NCI-H748 treated with DMSO at 0.1 percent for 48 hours (cell line): ENCODE measurements around the gene TRIM33.

ENCODE experiments used
- DNase-seq: peaks from one replicate; lab custom pipeline; 2025; lab: John Stamatoyannopoulos, UW

Gene TRIM33

DNA sequence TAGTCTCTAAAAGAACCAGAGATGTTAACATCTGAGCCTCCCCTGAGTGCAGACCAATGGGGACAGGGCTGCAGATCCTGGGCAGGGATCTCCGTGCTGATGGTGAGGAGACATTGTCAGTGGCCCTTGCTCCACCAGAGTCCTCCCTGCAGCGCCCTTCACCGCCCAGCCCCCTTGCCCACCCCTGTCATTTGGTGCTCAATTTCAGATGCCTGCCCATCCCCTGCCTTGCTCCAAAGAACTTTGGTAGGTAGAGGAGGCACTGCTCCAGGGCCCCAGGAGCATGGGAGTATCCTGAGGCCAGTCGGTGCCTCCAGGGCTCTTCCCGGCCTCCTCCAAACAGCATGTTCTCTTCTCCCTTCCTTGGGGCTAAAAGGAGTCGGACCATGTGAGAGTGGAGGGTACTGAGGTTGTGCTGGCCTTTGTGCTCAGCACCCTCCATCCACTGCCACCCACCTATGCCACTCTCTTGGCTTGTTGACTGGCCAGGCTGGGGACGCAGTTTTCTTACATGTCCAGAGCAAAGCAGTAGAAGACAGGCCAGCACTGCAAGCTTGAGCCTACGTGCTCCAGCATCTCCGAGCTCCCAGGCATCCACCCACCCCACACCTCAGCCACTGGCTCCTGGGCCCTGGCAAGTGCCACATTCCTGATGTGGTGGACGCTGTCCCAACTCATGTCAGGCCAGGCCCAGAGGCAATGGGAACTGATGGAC, 160.1 kb downstream of the TRIM33 start:
- DNase-seq, result no peak

DNA sequence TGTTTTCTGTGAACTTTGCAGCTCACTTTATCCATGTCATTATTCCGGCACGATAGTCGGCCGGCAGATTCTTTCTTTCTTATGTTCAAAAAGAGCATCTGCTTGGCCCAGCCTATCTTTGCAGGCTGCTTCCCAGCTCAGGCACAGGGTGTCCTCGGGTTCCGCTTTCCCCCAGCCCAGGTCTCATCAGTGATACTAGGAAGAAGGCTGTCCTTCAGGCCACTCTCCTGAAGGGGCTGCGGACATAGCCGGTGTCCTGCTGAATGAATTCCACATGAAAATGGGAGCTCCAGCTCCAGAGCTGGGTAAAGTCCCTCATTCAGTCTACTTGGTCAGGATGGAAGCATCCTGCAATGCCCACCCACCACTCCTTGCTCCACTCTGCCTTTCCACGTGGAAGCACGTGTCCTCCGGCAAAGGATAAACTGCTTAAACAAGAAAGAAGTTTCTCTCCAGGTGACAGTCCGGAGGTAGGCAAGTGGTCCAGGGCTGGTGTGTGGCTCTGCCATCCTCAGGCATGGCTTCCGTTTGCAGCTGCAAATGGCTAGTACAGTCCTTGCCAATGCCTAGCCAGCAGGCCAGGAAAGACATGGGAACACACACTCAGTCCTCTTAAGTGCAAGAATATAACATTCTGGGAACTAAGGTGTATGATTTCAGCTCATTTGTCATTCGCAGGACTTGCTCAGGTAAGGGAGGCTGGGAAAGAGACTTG, 161.0 kb downstream of the TRIM33 start:
- DNase-seq, result no peak

DNA sequence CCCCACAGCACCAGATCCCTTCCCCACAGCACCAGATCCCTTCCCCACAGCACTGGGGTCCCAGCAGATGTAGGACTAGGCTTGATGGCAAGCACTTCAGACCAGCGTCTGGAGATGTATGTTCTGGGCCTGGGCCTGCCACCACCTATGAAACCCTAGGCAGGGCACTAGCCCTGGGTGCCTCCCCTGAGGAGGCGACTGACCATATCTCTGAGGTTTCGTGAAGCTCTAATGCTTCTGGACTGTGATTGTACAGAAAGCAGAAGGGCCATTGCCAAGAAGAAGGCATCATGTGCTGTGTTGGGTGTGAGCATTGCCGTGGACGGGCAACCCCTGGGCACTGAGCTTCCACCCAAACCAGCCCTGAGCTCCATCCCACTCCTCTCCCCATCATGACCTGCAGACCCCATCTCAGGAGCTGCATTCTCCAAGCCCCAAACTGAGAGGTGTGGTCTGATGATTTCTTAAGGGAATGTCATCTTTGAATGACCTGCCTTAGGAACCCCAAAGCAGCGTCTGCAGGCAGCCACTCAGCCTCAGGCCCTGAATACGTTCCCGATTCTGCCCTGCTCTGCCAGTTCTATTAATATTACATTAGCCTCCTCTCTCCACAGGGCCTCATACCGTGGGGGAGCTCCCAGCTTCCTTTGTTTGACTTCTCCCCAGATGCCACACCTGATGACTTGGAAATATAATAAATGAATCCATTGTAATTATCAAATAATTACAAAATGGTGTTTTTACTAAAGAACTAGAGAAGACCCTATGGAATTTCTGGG, 163.4 kb downstream of the TRIM33 start:
- DNase-seq, result no peak

DNA sequence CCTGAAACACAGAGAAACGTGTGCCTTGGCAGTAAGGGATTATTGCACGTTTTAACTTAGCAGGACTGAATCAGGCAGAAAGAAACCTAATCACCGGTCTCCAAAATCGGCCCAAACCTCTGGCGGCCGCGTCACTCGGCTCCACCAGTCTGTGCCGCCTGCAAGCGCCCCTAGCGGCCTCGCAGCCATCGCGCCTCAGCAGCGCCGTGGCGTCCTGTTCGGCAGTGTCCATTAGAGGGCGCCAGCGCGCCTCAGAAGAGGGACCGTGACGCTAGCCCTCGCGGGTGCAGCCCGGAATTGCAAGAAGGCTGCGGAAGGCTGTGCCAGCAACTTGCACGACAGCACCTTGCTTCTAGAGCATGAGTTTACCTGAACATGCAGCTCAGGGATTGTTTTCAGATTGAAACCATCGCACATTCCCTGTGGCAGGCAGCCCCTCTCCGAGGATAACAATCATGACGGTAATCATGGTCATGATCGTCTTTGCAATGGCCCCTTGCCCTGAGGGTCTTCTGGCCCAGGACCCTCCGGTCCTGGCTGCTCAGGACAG, 164.4 kb downstream of the TRIM33 start:
- peak; percentile 75 for DNase-seq

DNA sequence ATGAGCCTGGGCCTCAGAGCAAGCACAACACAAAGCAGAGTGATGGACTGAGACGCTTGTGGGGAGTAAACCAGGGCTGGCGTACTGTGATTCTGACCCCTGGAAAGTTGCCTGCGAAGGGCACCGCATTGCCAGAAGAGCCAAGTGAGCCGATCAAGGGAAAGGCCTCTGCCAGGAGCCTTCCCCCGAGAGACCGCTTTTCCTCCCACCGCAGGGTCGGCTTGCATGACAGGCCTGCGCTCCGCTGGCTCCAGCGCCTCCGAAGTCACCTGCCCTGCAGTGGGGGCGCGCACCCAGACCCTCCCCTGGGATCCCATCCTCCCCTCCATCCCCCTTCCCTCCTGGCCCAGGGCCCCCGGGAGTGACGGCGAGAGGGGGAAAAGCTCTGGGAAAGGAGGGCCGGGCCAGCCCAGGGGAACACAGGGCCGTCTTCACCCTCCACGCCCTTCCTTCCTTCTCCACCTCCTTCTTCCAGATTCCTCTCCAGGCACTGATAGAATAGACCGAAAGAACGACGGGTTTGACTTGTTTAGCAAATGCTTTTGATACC, 165.0 kb downstream of the TRIM33 start:
- DNase-seq, result no peak

DNA sequence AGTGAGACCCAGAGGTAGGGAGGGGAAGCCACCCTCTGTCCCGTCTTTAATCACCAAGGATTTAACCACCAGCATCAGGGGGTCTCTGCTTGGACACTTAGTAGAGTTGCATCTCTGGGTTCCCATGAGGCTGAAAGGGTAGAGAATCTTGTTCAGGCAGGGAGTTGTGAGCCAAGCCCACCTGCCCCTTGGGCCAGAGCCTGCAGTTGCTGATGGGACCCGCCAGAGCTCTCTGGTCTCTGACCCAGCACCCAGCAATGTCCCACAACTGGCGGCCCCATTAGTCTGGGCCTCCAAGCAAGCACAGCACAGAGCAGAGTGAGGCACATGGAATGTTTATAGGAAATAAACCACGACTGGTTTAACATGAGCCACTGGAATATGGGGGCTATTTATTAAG, 166.3 kb downstream of the TRIM33 start:
- DNase-seq, result no peak
